Kidney glomerular epithelial cell (primary cell): ENCODE data around the gene ORAI3.

Experiments
- DNase-seq: peaks from one replicate; lab custom pipeline; 2025; lab: John Stamatoyannopoulos, UW

Gene ORAI3

GRCh38 chr16:30971298-30971697 lies 22.4 kb downstream of the ORAI3 start:
- no peak for DNase-seq

- DNase-seq = no peak
Observed at GRCh38 chr16:30972872-30973271, 24.0 kb downstream of the ORAI3 start.

- DNase-seq = no peak
Observed at GRCh38 chr16:30974348-30974747, 25.5 kb downstream of the ORAI3 start.

- DNase-seq = no peak
Observed at GRCh38 chr16:30976486-30976885, 27.6 kb downstream of the ORAI3 start.

- DNase-seq = no peak
Observed at GRCh38 chr16:30977502-30977901, 28.6 kb downstream of the ORAI3 start.

DNA sequence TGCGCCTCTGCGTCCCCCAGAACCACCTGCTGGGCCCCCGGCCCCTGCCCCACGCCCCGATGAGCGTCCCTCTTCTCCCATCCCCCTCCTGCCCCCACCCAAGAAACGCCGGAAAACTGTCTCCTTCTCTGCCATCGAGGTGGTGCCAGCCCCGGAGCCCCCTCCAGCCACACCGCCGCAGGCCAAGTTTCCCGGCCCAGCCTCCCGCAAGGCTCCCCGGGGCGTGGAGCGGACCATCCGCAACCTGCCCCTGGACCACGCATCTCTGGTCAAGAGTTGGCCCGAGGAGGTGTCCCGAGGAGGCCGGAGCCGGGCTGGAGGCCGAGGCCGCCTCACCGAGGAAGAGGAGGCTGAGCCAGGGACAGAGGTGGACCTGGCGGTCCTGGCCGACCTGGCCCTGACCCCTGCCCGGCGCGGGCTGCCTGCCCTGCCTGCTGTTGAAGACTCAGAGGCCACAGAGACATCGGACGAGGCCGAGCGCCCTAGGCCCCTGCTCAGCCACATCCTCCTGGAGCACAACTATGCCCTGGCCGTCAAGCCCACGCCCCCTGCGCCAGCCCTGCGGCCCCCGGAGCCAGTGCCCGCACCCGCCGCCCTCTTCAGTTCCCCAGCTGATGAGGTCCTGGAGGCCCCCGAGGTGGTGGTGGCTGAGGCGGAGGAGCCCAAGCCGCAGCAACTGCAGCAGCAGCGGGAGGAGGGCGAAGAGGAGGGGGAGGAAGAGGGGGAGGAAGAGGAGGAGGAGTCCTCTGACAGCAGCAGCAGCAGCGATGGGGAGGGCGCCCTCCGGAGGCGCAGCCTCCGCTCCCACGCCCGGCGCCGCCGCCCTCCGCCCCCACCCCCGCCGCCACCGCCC lies 30.5 kb downstream of the ORAI3 start:
- no peak for DNase-seq

DNA sequence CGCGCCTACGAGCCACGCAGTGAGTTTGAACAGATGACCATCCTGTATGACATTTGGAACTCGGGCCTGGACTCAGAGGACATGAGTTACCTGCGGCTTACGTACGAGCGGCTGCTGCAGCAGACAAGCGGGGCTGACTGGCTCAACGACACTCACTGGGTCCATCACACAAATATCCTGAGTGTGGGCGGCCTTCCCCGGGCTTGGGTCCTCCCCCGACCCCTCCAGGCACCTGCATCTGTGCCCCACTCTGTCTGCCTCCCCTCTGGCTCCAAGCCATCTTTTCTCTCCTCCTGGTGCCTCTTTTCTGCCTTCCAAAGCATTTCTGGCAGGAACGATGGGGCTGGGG lies 31.1 kb downstream of the ORAI3 start:
- no peak for DNase-seq

- DNase-seq = no peak
Observed at GRCh38 chr16:30980434-30980833, 31.6 kb downstream of the ORAI3 start.

DNA sequence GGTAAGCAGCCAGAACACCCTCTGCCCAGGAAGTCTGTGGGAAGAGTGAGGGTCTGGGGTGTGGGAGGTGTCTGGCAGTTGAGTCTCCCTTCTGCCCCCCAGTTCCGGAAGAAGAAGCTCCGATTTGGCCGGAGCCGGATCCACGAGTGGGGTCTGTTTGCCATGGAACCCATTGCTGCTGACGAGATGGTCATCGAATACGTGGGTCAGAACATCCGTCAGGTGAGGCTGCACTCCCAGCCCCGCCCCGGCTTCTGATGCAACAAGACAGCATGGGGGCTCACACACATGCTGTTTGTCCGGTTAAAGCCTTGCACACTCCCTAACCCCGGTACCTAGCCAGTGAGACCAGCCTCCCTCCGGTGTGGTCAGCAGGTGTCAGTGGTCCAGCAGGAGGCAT lies 32.1 kb downstream of the ORAI3 start:
- DNase-seq = no peak

DNA sequence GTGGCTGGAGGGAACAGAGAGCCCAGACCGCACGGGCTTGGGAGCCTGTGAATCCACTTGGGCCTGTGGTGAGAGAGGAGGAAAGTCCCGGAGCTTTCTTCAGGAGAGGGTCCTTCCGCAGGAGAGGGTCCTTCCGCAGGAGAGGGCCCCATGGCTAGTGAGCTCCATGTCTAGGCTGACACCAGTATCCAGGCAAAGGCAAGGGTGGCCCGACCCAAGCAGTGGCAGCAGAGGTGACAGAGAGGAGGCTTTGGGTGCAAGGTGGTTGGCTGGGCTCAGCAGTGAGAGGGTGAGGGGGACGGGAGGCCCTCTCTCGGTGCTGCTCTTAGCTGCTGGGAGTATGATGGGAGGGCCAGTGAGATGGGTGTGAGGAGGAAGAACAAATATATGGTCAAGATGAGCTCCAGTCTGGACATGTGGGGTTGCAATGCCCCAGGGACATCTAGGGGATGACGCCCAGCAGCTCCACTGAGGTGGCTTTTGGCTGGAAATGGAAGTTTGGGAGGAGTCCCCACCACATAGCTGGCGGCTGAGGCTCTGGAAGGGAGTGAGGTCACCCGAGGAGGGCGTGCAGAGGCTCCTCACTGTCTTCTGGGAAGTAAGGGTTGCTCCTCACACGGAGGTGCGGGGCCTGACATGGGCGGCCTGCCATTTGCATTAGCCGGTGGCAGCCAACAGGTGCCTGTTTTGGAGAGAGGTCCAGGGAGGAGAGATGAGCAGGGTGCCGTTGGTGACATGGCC lies 33.9 kb downstream of the ORAI3 start:
- DNase-seq = no peak

GRCh38 chr16:30983289-30983889 lies 34.5 kb downstream of the ORAI3 start:
- no peak for DNase-seq

GRCh38 chr16:30983898-30984610 lies 35.2 kb downstream of the ORAI3 start:
- no peak for DNase-seq

DNA sequence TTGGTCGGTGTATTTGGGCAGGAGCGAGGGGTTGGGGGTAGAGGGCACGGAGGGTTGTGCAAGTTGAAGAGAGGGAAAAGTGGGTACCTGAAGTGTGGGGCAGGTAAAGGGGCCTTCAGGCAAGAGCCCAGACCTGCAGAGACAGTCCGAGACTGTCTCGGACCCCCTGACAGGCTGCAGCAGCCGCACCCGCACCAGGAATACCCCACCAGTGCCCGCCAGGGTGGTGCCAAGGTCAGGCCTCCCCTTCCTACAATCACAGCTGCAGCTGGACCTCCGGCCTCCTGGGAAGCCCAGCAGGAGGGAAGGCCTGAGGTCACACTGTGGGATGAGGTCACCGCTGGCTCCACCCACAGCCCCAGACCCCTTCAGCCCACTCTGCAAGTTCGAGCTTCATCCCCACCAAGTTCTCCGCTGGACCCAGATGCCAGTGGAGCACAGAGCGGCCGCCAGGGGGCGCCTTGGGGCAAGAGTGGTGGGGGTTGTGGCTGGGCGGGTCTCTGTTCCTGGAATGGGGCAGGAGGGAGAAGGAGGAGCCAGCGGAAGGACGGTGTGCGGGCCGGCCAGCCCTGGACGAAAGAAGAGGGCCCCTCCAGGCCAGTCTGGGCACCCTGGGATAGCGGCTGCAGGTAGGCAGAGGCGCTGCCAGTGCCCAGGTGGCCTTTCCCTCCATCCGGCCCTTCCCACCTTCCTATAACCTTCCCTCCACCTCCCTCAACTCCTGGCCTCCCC lies 36.0 kb downstream of the ORAI3 start, which contains the start of gene HSD3B7:
Gene HSD3B7, plus strand, starts transcription at position 539 of the 732 bp plus-strand sequence. CDS start 452 bp downstream, outside the sequence.
- peak; percentile 76 for DNase-seq

GRCh38 chr16:30985401-30986128 lies 36.7 kb downstream of the ORAI3 start:
- DNase-seq = peak; percentile 47

DNA sequence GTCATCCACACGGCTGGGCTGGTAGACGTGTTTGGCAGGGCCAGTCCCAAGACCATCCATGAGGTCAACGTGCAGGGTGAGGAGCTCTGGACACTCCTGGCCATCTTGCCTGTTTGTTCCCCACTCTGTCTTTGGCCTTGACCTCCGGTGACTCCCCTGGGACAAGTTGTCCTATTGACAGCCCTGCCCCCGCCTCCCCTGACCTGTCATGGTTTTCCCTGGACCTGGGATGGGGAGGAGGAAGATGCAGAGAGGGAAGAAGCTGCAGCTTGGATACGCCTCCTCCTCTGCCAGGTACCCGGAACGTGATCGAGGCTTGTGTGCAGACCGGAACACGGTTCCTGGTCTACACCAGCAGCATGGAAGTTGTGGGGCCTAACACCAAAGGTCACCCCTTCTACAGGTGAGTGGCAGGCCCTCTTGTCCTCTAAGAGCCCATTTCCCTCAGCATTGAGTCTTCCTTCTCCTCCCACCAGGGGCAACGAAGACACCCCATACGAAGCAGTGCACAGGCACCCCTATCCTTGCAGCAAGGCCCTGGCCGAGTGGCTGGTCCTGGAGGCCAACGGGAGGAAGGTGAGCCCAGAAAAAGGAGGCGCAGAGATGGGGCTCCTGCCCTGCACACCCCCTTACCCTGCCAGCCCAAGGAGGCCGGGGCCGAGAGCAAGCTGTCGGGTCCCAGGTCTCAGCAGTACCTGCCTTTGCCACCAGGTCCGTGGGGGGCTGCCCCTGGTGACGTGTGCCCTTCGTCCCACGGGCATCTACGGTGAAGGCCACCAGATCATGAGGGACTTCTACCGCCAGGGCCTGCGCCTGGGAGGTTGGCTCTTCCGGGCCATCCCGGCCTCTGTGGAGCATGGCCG lies 37.5 kb downstream of the ORAI3 start:
- no peak for DNase-seq

DNA sequence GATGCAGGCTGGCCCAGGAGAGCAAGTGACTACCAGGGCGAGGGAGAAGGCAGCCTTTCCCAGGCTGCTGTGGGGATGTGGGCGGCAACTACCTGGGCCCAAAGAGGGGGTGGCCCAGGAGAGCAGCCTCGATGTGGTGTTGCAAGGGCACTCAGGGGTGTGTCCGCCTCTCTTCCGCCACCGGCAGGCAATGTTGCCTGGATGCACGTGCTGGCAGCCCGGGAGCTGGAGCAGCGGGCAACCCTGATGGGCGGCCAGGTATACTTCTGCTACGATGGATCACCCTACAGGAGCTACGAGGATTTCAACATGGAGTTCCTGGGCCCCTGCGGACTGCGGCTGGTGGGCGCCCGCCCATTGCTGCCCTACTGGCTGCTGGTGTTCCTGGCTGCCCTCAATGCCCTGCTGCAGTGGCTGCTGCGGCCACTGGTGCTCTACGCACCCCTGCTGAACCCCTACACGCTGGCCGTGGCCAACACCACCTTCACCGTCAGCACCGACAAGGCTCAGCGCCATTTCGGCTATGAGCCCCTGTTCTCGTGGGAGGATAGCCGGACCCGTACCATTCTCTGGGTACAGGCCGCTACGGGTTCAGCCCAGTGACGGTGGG lies 38.8 kb downstream of the ORAI3 start:
- no peak for DNase-seq

GRCh38 chr16:30989469-30990047 lies 40.7 kb downstream of the ORAI3 start:
- DNase-seq = no peak

GRCh38 chr16:30990105-30990504 lies 41.2 kb downstream of the ORAI3 start:
- DNase-seq = no peak

DNA sequence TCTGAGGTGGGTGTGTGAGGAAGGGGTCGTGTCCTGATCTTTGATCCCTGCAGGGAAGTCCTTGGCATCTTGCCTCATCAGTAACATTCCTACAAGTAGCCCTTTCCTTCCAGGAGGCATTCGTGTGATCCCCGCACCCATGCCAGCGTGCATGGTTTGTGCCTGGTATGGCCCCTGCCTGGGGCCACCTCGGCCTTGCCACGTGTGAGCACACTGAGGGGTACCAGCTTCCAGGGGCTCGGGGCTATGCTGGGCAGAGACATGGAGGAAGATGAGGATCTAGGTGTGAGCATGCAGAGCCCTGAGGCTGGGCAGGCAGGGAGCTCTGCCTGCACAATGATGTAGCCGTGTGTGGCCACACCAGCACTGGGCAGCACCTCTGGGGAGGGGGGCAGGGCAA lies 42.2 kb downstream of the ORAI3 start:
- DNase-seq = no peak
